ENCODE data around the gene MED10. TPM values are rescaled to one million over a fixed set of nuclear protein-coding genes. Genes with fewer than 3 reads are reported as not detected.
A peak's percentile ranks its signal among the peaks of the same experiment; 100 is the strongest.

Gene MED10
- total and polyA plus RNA-seq, 2 experiments from 2014 or later, result 15.8 to 63.9 TPM

DNA sequence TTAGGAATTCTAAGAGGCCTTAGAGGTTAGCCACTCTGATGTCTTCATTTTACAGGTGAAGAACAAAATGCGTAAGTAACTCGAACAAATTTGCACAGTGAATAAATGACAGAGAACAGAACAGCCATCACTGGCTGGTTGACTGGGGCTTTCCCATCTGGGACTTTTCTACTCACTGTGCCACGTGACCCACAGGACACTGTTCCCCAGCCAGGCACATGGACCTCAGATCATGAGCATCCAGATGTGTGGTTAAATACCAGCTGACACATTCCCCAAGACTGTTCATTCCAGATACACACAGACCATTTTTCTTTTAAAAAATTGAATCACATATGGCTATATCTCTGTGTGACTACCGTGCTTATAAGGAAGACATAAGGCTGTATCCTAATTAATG is 25.8 kb upstream of the MED10 start:
- Histone ChIP-seq H3K27me3 (no peaks in the 10 kb centered on the region), H3K4me1 (ENCODE audit: low read depth) (no peaks in the 10 kb centered on the region), H3K27ac (no peak overlapping the region), H3K4me3 (no peak overlapping the region), H3K36me3 (no peaks in the 10 kb centered on the region), H3K9me3 (ENCODE audit: low read depth) (no peaks in the 10 kb centered on the region)
- DNase-seq (ENCODE audit: low read depth in 1 of 2, low spot score in 1 of 2), result peak in 1 of 2 donors; percentile 7
- TF ChIP-seq, protein P1, sequence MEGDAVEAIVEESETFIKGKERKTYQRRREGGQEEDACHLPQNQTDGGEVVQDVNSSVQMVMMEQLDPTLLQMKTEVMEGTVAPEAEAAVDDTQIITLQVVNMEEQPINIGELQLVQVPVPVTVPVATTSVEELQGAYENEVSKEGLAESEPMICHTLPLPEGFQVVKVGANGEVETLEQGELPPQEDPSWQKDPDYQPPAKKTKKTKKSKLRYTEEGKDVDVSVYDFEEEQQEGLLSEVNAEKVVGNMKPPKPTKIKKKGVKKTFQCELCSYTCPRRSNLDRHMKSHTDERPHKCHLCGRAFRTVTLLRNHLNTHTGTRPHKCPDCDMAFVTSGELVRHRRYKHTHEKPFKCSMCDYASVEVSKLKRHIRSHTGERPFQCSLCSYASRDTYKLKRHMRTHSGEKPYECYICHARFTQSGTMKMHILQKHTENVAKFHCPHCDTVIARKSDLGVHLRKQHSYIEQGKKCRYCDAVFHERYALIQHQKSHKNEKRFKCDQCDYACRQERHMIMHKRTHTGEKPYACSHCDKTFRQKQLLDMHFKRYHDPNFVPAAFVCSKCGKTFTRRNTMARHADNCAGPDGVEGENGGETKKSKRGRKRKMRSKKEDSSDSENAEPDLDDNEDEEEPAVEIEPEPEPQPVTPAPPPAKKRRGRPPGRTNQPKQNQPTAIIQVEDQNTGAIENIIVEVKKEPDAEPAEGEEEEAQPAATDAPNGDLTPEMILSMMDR (IDR thresholded peaks at IDR 0.05; ENCODE audit: low read depth, low read length), result no peak

DNA sequence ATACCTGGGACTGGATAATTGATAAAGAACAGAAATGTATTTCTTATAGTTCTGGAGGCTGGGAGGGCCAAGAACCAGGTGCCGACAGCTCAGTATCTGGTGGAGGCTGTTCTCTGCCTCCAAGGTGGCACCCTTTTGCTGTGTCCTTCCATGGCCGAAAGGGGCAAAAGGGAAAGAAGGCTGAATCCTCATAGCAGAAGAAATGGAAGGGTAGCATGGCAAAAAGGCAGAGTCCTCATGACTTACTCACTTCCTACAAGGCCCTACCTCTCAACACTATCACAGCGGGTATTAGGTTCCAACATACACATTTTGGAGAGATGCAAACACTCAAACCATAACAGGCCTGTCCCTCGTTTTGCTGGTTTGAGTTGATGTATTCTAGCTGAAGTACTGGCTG is 25.1 kb upstream of the MED10 start:
- Histone ChIP-seq H3K9me3 (ENCODE audit: low read depth) (no peaks in the 10 kb centered on the region), H3K27me3 (no peaks in the 10 kb centered on the region), H3K36me3 (no peaks in the 10 kb centered on the region), H3K27ac (no peak overlapping the region), H3K4me3 (no peak overlapping the region), H3K4me1 (ENCODE audit: low read depth) (no peaks in the 10 kb centered on the region)
- TF ChIP-seq, protein P1 (IDR thresholded peaks at IDR 0.05; ENCODE audit: low read depth, low read length), result no peak
- DNase-seq (ENCODE audit: low read depth in 1 of 2, low spot score in 1 of 2), result no peak

DNA sequence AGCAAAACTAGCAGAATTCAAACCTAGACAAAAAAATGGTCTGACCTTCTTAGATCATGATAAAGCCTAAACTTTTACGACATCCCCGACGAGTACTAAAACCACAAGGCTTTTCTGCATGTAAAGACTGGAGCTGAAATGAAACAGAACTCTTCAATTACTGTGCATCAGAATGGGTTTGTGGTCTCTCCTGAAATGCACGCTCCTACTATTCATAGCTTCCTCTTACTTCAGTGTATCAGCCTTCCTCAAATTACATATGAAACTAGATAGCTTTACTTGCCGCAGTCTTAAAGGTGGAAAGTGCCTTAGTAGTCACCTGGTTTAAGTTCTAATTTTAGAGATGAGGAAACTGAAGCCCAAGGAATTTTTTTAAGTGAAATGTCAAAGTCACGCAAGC is 24.6 kb upstream of the MED10 start:
- TF ChIP-seq, protein P1 (IDR thresholded peaks at IDR 0.05; ENCODE audit: low read depth, low read length), result no peak
- H3K27ac ChIP-seq, result no peak overlapping the region
- H3K4me3 ChIP-seq, result no peak overlapping the region
- no peaks in the 10 kb centered on the region for H3K4me1 ChIP-seq (ENCODE audit: low read depth)
- no peaks in the 10 kb centered on the region for H3K9me3 ChIP-seq (ENCODE audit: low read depth)
- H3K27me3 ChIP-seq, result no peaks in the 10 kb centered on the region
- peak in 1 of 2 donors; percentile 6 for DNase-seq (ENCODE audit: low read depth in 1 of 2, low spot score in 1 of 2)
- no peaks in the 10 kb centered on the region for H3K36me3 ChIP-seq

DNA sequence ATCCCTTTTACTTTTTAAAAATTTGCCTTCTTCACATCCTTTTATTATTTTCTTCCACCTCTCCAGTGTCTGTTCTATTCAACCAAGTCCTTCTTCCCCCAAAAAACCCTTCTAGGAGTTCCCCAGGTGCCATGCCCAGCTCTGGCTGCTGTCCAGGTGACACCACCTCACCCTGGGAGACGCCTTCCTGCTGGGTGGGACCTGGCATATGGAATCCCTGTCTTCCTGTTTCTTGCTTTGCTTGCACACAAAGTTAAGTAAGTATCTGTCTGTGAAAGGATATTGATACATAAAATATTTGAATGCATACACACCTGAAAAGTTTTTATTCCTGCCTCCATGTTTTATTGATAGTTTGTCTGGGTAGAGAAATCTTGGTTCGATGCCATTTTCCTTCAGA is 23.1 kb upstream of the MED10 start:
- no peak for DNase-seq (ENCODE audit: low read depth in 1 of 2, low spot score in 1 of 2)
- Histone ChIP-seq H3K4me3 (no peak overlapping the region), H3K36me3 (no peaks in the 10 kb centered on the region), H3K9me3 (ENCODE audit: low read depth) (no peaks in the 10 kb centered on the region), H3K27ac (no peak overlapping the region), H3K27me3 (no peaks in the 10 kb centered on the region), H3K4me1 (ENCODE audit: low read depth) (no peaks in the 10 kb centered on the region)
- TF ChIP-seq, protein P1 (IDR thresholded peaks at IDR 0.05; ENCODE audit: low read depth, low read length), result no peak

DNA sequence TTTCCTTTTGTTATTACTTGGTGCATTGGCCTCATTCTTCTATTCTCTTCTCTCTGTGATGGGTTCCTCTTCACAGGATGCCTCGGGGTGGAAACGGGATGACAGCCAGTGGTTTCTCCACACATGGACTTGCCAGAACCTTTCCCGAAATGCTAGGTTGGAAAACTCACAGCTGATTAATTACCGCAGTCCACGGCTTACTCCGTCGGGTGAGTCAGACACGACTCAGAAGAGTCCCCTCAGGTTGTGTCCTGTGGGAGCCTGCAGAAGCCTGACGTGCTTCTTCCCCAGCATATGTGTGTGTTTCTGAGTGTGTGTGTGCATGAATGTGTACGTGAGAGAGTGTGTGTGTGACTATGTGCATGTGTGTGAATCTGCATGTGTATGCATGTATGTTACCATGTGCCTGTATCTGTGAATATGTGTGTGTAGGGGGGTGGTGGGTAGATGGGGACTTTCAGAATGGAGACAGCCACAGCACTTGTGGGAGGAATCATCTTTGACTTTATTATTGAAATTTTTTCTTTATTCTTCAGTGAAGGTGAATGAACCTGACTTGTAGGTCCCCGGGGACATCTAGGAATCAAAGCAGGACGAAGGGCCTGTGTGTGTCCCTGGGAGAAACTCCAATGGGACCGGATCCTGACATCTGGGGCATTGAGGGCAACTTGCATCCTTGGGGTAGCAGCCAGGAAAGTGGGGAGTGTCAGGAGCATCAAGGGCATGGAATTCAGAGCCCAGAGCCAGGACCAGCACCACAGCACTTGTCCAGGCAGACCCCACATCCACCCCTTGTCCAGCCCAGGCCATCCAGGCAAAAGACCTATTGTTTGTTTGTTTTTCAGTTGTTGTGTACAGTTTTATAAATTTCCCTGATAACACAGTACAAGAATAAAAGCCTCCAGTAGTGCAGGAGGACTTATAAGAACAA is 21.9 kb upstream of the MED10 start:
- TF ChIP-seq, protein P1 (IDR thresholded peaks at IDR 0.05; ENCODE audit: low read depth, low read length), result no peak
- no peak overlapping the region for H3K27ac ChIP-seq
- H3K4me1 ChIP-seq (ENCODE audit: low read depth), result no peaks in the 10 kb centered on the region
- no peaks in the 10 kb centered on the region for H3K27me3 ChIP-seq
- no peak overlapping the region for H3K4me3 ChIP-seq
- DNase-seq (ENCODE audit: low read depth in 1 of 2, low spot score in 1 of 2), result peak in 1 of 2 donors; percentile 47
- no peaks in the 10 kb centered on the region for H3K9me3 ChIP-seq (ENCODE audit: low read depth)
- no peaks in the 10 kb centered on the region for H3K36me3 ChIP-seq

Measured in cardiac muscle cell (in vitro differentiated cells and primary cell).